ENCODE data around the gene SLC4A3.

DNA sequence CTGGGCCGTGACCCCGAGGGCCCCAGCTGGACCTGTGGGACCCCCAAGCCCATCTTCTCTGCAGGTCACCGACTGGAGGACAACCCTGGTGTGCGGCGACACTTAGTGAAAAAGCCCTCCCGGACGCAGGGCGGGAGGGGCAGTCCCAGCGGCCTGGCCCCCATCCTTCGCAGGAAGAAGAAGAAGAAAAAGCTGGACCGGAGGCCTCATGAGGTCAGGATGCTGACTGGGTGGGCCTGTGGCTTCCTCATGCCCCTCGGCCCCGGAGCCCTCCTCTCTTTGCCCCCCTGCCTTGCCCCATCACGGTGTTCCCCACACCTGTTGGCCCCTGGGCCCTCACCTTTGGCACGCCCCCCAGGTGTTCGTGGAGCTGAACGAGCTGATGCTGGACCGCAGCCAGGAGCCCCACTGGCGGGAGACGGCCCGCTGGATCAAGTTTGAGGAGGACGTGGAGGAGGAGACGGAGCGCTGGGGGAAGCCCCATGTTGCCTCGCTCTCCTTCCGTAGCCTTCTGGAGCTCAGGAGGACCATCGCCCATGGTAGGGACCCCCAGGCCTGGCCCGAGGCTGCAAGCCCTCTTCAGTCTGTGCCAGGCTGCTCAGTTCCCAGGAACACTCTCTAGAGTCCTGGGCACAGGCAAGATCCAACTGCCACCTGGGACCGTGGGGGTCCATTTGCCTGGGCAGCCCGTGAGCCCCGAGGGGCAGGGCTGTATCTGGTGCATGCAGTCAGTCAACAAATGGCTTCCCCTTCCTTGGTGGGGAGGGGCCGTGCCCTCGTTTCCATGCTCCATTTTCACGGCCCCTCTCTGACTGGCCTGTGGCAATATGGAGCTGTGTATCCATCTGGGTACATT is 4.7 kb downstream of the SLC4A3 start:
- no peak for TF ChIP-seq EP300 (IDR thresholded peaks at IDR 0.05; ENCODE audit: borderline replicate concordance in 1 of 2, low read depth in 2 of 2, low read length in 2 of 2)
- TF ChIP-seq, protein P1, sequence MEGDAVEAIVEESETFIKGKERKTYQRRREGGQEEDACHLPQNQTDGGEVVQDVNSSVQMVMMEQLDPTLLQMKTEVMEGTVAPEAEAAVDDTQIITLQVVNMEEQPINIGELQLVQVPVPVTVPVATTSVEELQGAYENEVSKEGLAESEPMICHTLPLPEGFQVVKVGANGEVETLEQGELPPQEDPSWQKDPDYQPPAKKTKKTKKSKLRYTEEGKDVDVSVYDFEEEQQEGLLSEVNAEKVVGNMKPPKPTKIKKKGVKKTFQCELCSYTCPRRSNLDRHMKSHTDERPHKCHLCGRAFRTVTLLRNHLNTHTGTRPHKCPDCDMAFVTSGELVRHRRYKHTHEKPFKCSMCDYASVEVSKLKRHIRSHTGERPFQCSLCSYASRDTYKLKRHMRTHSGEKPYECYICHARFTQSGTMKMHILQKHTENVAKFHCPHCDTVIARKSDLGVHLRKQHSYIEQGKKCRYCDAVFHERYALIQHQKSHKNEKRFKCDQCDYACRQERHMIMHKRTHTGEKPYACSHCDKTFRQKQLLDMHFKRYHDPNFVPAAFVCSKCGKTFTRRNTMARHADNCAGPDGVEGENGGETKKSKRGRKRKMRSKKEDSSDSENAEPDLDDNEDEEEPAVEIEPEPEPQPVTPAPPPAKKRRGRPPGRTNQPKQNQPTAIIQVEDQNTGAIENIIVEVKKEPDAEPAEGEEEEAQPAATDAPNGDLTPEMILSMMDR (IDR thresholded peaks at IDR 0.05; ENCODE audit: control extremely low read depth in 1 of 3, insufficient read depth in 1 of 3, low read depth in 1 of 3, low read length in 3 of 3): no peak
- no peak for TF ChIP-seq POLR2AphosphoS5 (IDR thresholded peaks at IDR 0.05; ENCODE audit: low read depth, low read length)
- TF ChIP-seq YY1 (IDR thresholded peaks at IDR 0.05; ENCODE audit: low read depth, low read length): no peak
- TF ChIP-seq, protein P2, sequence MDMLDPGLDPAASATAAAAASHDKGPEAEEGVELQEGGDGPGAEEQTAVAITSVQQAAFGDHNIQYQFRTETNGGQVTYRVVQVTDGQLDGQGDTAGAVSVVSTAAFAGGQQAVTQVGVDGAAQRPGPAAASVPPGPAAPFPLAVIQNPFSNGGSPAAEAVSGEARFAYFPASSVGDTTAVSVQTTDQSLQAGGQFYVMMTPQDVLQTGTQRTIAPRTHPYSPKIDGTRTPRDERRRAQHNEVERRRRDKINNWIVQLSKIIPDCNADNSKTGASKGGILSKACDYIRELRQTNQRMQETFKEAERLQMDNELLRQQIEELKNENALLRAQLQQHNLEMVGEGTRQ (IDR thresholded peaks at IDR 0.05; ENCODE audit: low read length): no peak
- TF ChIP-seq CREB1 (IDR thresholded peaks at IDR 0.05): no peak
- no peak for TF ChIP-seq HDAC2 (IDR thresholded peaks at IDR 0.05; ENCODE audit: borderline replicate concordance in 1 of 2, low read depth in 2 of 2, low read length in 2 of 2)
